Activated CD4-positive, alpha-beta memory T cell treated with anti-CD3 and anti-CD28 coated beads for 36 hours (primary cell): ENCODE results near the gene SRSF3. TPM values are rescaled to one million over a fixed set of nuclear protein-coding genes. Genes with fewer than 3 reads are reported as not detected.
A peak's percentile ranks its signal among the peaks of the same experiment; 100 is the strongest.
"Not testable (repeated sequence)": the region's sequence is repeated elsewhere in the genome, so short reads cannot be mapped to it uniquely, and the experiment has no call there.

Source experiments
- CTCF ChIA-PET: fragments of 350-600 bp; sonication (Branson Sonifier 250); formaldehyde crosslinking; loops from one replicate; lab custom pipeline; 2021; ENCODE audit warnings: antibody characterized with exemption, inconsistent platforms; lab: Charles Lee
- POLR2A ChIA-PET: fragments of 350-600 bp; sonication (Branson Sonifier 250); formaldehyde crosslinking; loops from one replicate; lab custom pipeline; 2021; ENCODE audit warnings: antibody characterized with exemption; lab: Charles Lee
- DNase-seq: peaks from one replicate; pipeline ENCODE4 v3.0.0-alpha.2; 2020
- H3K27ac Mint-ChIP-seq: one replicate; pipeline ENCODE4 v1.8.0; 2021; ENCODE audit warnings: mixed read lengths
- H3K27me3 Mint-ChIP-seq: one replicate; pipeline ENCODE4 v1.8.0; 2021; ENCODE audit warnings: mixed read lengths
- H3K36me3 Mint-ChIP-seq: one replicate; pipeline ENCODE4 v1.8.0; 2021; ENCODE audit warnings: mixed read lengths
- H3K4me1 Mint-ChIP-seq: one replicate; pipeline ENCODE4 v1.8.0; 2021; ENCODE audit warnings: low read depth, mixed read lengths
- H3K4me3 Mint-ChIP-seq: one replicate; pipeline ENCODE4 v1.8.0; 2021; ENCODE audit warnings: mild to moderate bottlenecking, mixed read lengths
- H3K9me3 Mint-ChIP-seq: one replicate; pipeline ENCODE4 v1.8.0; 2021; ENCODE audit warnings: mixed read lengths
- intact Hi-C: fragments of 100-400 bp; cut with micrococcal nuclease; formaldehyde crosslinking; loops from one replicate; pipeline ENCODE4 v1.15.1; 2023
- total RNA-seq, 2 experiments: library from RNA; stranded (reverse); gene quantifications; one replicate each; pipeline ENCODE4 v1.2.3, GENCODE V29; 2021

SRSF3 gene
- total RNA-seq, 2 experiments from 2014 or later: 390 to 392 TPM

DNA sequence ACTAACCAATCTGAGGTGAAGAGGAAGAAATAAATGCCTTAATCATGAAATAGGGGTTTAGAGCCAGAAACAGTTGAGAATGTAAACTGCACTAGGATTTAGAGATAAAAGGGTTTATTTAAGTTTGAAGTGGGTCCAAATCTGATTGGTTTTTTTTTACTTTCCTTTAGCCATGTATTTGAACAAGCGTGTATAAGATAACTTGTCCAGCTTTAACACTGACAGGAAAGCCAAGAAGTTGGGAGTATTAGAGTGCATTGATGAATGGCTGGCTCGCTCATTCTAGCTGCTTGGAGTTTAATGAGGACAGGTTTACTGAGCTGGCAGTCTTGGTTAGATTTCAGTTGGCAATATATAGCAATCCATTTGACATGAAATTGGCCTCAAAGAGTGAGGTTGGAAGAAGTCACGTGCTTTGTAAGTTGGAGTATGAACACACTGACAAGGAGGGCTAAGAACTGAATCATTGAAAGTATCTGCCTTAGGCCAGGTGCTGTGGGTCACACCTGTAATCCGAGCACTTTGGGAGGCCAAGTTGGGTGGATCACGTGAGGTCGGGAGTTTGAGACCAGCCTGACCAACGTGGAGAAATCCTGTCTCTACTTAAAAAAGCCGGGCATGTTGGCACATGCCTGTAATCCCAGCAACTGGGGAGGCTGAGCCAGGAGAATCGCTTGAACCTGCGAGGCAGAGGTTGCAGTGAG lies 13.7 kb downstream of the SRSF3 start:
- Mint-ChIP-seq H3K27ac (peak overlapping the region; percentile 73), H3K4me3 (no peak overlapping the region), H3K36me3 (peaks cover 80% of the 10 kb centered on the region), H3K27me3 (no peaks in the 10 kb centered on the region), H3K9me3 (no peaks in the 10 kb centered on the region), H3K4me1 (peaks cover 63% of the 10 kb centered on the region)
- CTCF ChIA-PET: interaction anchor here (0.8 kb wide), 1 partner anchor 75 kb away, joined by 3 read pairs; no protein-coding TSS in a partner anchor
- DNase-seq: no peak
- POLR2A ChIA-PET: interaction anchor here (0.5 to 6.3 kb wide), 5 partner anchors 11 to 162 kb away, joined by 3 to 73 read pairs (median 4); partner anchors contain the start of gene SRSF3
- intact Hi-C loops: no loop called here

GRCh38 chr6:36608788-36609563 lies 14.8 kb downstream of the SRSF3 start:
- Mint-ChIP-seq H3K9me3 (no peaks in the 10 kb centered on the region), H3K27ac (peak overlapping the region; percentile 73), H3K4me3 (no peak overlapping the region), H3K27me3 (no peaks in the 10 kb centered on the region), H3K4me1 (peaks cover 54% of the 10 kb centered on the region), H3K36me3 (peaks cover 74% of the 10 kb centered on the region)
- intact Hi-C loops: no loop called here
- CTCF ChIA-PET: no interaction called here
- POLR2A ChIA-PET: interaction anchor here (0.6 to 6.3 kb wide), 4 partner anchors 10 to 164 kb away, joined by 3 to 73 read pairs (median 4); partner anchors contain the start of gene SRSF3
- DNase-seq: no peak

- POLR2A ChIA-PET: interaction anchor here (0.6 to 6.3 kb wide), 3 partner anchors 12 to 163 kb away, joined by 3 to 73 read pairs (median 4); partner anchors contain the start of gene SRSF3
- CTCF ChIA-PET: interaction anchor here (1.0 to 1.2 kb wide), 2 partner anchors 150 to 156 kb away, joined by 3 to 4 read pairs; no protein-coding TSS in a partner anchor
- H3K36me3 Mint-ChIP-seq: peaks cover 67% of the 10 kb centered on the region
- H3K9me3 Mint-ChIP-seq: no peaks in the 10 kb centered on the region
- H3K4me3 Mint-ChIP-seq: no peak overlapping the region
- intact Hi-C loops: no loop called here
- DNase-seq: no peak
- no peaks in the 10 kb centered on the region for H3K27me3 Mint-ChIP-seq
- H3K27ac Mint-ChIP-seq: peak overlapping the region; percentile 61
- peaks cover 48% of the 10 kb centered on the region for H3K4me1 Mint-ChIP-seq
These were observed 15.4 kb downstream of the SRSF3 start for GRCh38 chr6:36609582-36609981.

DNA sequence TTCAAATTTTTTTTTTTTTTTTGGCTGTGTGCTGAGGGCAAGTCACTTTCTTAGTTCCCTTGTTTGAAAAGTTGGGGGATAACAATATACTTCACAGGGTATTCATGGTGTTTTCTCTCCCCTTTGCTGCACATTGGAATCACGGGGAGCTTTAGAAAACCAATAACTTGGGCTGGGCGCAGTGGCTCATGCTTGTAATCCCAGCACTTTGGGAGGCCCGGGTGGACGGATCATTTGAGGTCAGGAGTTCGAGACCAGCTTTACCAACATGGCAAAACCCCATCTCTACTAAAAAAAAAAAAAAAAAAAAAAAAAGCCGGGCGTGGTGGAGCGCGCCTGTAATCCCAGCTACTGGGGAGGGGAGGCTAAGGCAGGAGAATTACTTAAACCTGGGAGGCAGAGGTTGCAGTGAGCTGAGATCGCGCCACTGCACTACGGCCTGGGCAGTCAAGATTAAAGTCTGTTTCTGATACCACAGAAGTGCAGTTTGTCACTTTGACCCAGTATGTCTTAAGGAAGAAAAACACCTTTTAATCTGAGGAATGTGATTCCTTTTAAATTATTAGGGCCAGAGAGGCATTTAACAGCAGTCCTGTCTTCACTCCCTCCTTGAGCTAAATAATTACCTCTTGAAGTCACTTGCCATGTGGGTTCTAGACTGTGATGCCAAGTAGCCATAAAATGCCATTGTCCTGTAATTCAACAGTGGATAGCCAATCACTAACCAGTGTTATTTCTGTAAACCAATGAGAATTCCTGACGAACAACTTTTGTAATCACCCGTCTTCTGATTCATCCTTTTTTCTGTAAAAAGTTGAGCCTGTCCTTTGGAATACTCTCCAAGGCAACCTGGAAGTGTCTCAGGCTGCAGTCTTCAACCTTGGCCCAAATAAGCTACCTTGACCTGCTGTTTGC lies 16.1 kb downstream of the SRSF3 start:
- peaks cover 48% of the 10 kb centered on the region for H3K4me1 Mint-ChIP-seq
- no peak for DNase-seq
- intact Hi-C loops: no loop called here

GRCh38 chr6:36610956-36611336 lies 16.8 kb downstream of the SRSF3 start:
- Mint-ChIP-seq H3K4me1 (peaks cover 45% of the 10 kb centered on the region), H3K9me3 (no peaks in the 10 kb centered on the region), H3K36me3 (peaks cover 62% of the 10 kb centered on the region), H3K4me3 (no peak overlapping the region), H3K27ac (peak overlapping the region; percentile 75), H3K27me3 (no peaks in the 10 kb centered on the region)
- intact Hi-C loops: no loop called here
- POLR2A ChIA-PET: interaction anchor here (6.3 kb wide), 1 partner anchor 14 kb away, joined by 73 read pairs; the partner anchor contains the start of gene SRSF3
- DNase-seq: no peak
- CTCF ChIA-PET: interaction anchor here (1.0 kb wide), 1 partner anchor 155 kb away, joined by 3 read pairs; no protein-coding TSS in a partner anchor

More for the DNA sequence above, 16.1 kb downstream of the SRSF3 start:
- Mint-ChIP-seq H3K9me3 (no peaks in the 10 kb centered on the region), H3K4me3 (no peak overlapping the region), H3K27me3 (no peaks in the 10 kb centered on the region), H3K27ac (peak overlapping the region; percentile 75), H3K36me3 (peaks cover 66% of the 10 kb centered on the region)
- ChIA-PET POLR2A (interaction anchor here (0.6 to 6.3 kb wide), 3 partner anchors 13 to 163 kb away, joined by 3 to 73 read pairs (median 4); partner anchors contain the start of gene SRSF3), CTCF (interaction anchor here (1.0 to 1.2 kb wide), 2 partner anchors 149 to 155 kb away, joined by 3 to 4 read pairs; no protein-coding TSS in a partner anchor)

GRCh38 chr6:36611679-36612078 lies 17.5 kb downstream of the SRSF3 start:
- peaks cover 57% of the 10 kb centered on the region for H3K36me3 Mint-ChIP-seq
- intact Hi-C loops, DNase-seq, H3K4me3 Mint-ChIP-seq, H3K27me3 Mint-ChIP-seq, H3K9me3 Mint-ChIP-seq: not testable (repeated sequence)
- H3K4me1 Mint-ChIP-seq: peaks cover 44% of the 10 kb centered on the region
- ChIA-PET CTCF (interaction anchor here (0.9 kb wide), 2 partner anchors 171 to 174 kb away, joined by 3 read pairs; no protein-coding TSS in a partner anchor), POLR2A (interaction anchor here (0.6 to 6.3 kb wide), 5 partner anchors 8 to 83 kb away, joined by 3 to 73 read pairs (median 3); partner anchors contain the start of gene SRSF3)
- H3K27ac Mint-ChIP-seq: peak overlapping the region; percentile 14

GRCh38 chr6:36612101-36612625 lies 18.0 kb downstream of the SRSF3 start:
- peaks cover 44% of the 10 kb centered on the region for H3K4me1 Mint-ChIP-seq
- H3K27ac Mint-ChIP-seq: peak overlapping the region; percentile 14
- peaks cover 57% of the 10 kb centered on the region for H3K36me3 Mint-ChIP-seq

DNA sequence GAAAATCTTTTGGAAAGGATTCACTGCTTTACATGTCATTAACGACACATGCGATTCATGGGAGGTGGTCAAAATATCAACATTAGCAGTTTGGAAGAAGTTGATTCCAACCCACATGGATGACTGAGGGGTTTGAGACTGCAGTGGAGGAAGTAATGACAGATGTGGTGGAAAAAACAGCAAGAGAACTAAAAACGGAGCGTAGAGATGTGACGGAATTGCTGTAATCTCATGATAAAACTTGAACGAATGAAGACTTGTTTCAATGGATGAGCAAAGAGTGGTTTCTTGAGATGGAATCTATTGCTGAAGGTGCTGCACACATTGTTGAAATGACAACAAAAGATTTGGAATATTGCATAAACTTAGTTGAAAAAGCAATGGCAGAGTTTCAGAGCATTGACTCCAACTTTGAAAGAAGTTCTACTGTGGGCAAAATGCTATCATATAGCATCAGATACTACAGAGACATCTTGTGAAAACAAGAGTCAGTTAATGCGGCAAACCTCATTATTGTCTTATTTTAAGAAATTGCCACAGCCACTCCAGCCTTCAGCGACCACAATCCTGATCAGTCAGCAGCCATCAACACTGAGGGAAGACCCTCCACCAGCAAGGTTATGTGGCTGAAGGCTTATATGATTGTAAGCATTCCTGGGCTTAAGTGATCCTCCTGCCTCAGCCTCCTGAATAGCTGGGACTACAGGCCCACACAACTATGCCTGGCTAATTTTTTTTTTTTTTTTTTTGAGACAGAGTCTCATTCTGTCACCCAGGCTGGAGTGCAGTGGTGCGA lies 19.2 kb downstream of the SRSF3 start:
- ChIA-PET CTCF (interaction anchor here (7.1 kb wide), 1 partner anchor 147 kb away, joined by 96 read pairs; no protein-coding TSS in a partner anchor), POLR2A (no interaction called here)
- DNase-seq: no peak
- H3K4me1 Mint-ChIP-seq: peaks cover 32% of the 10 kb centered on the region
- H3K27ac Mint-ChIP-seq: peak overlapping the region; percentile 6
- no peaks in the 10 kb centered on the region for H3K9me3 Mint-ChIP-seq
- peaks cover 45% of the 10 kb centered on the region for H3K36me3 Mint-ChIP-seq
- intact Hi-C loops: no loop called here
- H3K27me3 Mint-ChIP-seq: no peaks in the 10 kb centered on the region
- H3K4me3 Mint-ChIP-seq: no peak overlapping the region

More at GRCh38 chr6:36612101-36612625, 18.0 kb downstream of the SRSF3 start:
- DNase-seq: no peak
- no peaks in the 10 kb centered on the region for H3K9me3 Mint-ChIP-seq
- ChIA-PET POLR2A (interaction anchor here (0.6 to 1.1 kb wide), 4 partner anchors 9 to 83 kb away, joined by 3 to 4 read pairs (median 3); no protein-coding TSS in a partner anchor), CTCF (interaction anchor here (0.9 to 7.1 kb wide), 3 partner anchors 148 to 173 kb away, joined by 3 to 96 read pairs (median 3); no protein-coding TSS in a partner anchor)
- H3K27me3 Mint-ChIP-seq: no peaks in the 10 kb centered on the region
- intact Hi-C loops: no loop called here
- H3K4me3 Mint-ChIP-seq: no peak overlapping the region

GRCh38 chr6:36615018-36615761 lies 21.0 kb downstream of the SRSF3 start:
- intact Hi-C loops: loop anchor here (1.0 to 2.0 kb wide), 2 partner anchors 140 to 144 kb away; no protein-coding TSS in a partner anchor

More at GRCh38 chr6:36615018-36615761, 21.0 kb downstream of the SRSF3 start:
- H3K27me3 Mint-ChIP-seq: no peaks in the 10 kb centered on the region
- CTCF ChIA-PET: interaction anchor here (0.6 to 7.1 kb wide), 45 partner anchors 8 to 1340 kb away, joined by 3 to 96 read pairs (median 4); partner anchors contain the start of gene CDKN1A
- peaks cover 18% of the 10 kb centered on the region for H3K4me1 Mint-ChIP-seq
- H3K36me3 Mint-ChIP-seq: peaks cover 28% of the 10 kb centered on the region
- POLR2A ChIA-PET: interaction anchor here (0.6 to 1.2 kb wide), 6 partner anchors 9 to 139 kb away, joined by 3 to 9 read pairs (median 4); partner anchors contain the start of gene CDKN1A
- peak; percentile 70 for DNase-seq
- no peak overlapping the region for H3K4me3 Mint-ChIP-seq
- H3K27ac Mint-ChIP-seq: peak overlapping the region; percentile 66
- no peaks in the 10 kb centered on the region for H3K9me3 Mint-ChIP-seq
